ENCODE results near the gene NT5DC3. TPM values are rescaled to one million over a fixed set of nuclear protein-coding genes. Genes with fewer than 3 reads are reported as not detected.

NT5DC3 gene
- total and polyA plus RNA-seq, 4 donors: 1.3 to 9.0 (median 4.4) TPM

DNA sequence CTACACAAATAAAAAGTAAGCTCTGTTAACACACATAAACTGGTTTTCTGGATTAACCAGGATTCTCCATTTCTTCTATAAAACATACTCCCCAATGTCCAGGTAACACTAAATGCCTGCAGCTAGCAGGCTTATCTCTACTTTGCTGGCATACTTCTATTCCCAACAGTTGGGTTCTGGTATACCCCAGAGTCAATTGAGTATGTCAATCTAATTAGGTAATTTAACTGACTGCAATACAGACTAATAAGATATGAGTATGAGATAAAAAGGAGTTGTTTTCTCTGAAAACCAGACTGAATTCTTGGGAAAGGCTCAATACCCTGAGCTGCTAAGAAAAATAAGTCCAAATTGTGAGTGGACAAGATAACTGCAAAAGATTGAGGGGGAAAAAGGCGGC is 9.4 kb upstream of the NT5DC3 start:
- TF ChIP-seq REST (IDR thresholded peaks at IDR 0.05) (no peak), TAF1 (conservative IDR thresholded peaks at IDR 0.05) (no peak), FOXA2 (IDR thresholded peaks at IDR 0.05) (no peak), NR2F2 (IDR thresholded peaks at IDR 0.05) (no peak), EGR1 (IDR thresholded peaks at IDR 0.05; ENCODE audit: low read depth in 2 of 2) (no peak), HNF4G (IDR thresholded peaks at IDR 0.05) (no peak), JUND (IDR thresholded peaks at IDR 0.05) (no peak), RAD21 (IDR thresholded peaks at IDR 0.05) (no peak)
- TF ChIP-seq, protein P1, sequence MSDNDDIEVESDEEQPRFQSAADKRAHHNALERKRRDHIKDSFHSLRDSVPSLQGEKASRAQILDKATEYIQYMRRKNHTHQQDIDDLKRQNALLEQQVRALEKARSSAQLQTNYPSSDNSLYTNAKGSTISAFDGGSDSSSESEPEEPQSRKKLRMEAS (IDR thresholded peaks at IDR 0.05): no peak
- TF ChIP-seq, protein P2, sequence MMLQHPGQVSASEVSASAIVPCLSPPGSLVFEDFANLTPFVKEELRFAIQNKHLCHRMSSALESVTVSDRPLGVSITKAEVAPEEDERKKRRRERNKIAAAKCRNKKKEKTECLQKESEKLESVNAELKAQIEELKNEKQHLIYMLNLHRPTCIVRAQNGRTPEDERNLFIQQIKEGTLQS (IDR thresholded peaks at IDR 0.05): no peak
- TF ChIP-seq, protein P3, sequence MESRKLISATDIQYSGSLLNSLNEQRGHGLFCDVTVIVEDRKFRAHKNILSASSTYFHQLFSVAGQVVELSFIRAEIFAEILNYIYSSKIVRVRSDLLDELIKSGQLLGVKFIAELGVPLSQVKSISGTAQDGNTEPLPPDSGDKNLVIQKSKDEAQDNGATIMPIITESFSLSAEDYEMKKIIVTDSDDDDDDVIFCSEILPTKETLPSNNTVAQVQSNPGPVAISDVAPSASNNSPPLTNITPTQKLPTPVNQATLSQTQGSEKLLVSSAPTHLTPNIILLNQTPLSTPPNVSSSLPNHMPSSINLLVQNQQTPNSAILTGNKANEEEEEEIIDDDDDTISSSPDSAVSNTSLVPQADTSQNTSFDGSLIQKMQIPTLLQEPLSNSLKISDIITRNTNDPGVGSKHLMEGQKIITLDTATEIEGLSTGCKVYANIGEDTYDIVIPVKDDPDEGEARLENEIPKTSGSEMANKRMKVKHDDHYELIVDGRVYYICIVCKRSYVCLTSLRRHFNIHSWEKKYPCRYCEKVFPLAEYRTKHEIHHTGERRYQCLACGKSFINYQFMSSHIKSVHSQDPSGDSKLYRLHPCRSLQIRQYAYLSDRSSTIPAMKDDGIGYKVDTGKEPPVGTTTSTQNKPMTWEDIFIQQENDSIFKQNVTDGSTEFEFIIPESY (IDR thresholded peaks at IDR 0.05): no peak
- WGBS: 99% methylated on average over 1 of the region's 1 CpG

GRCh38 chr12:103848917-103849491 is 8.0 kb upstream of the NT5DC3 start:
- 93% methylated on average over 4 of the region's 4 CpGs for WGBS
- Histone ChIP-seq H3K27ac (ENCODE audit: low read depth in 1 of 2, low read length in 2 of 2) (no peak overlapping the region), H3K36me3 (ENCODE audit: control insufficient read depth in 4 of 4, insufficient read depth in 3 of 4, low read depth in 1 of 4, low read length in 3 of 4) (no peaks in the 10 kb centered on the region), H3K4me3 (ENCODE audit: low read depth in 1 of 3, low read length in 3 of 3) (no peak overlapping the region), H3K27me3 (ENCODE audit: control insufficient read depth in 4 of 4, insufficient read depth in 4 of 4, low read length in 3 of 4) (no peaks in the 10 kb centered on the region), H3K9me3 (ENCODE audit: control insufficient read depth in 4 of 4, low read length in 3 of 4) (no peaks in the 10 kb centered on the region), H3K4me1 (ENCODE audit: control insufficient read depth in 4 of 4, insufficient read depth in 4 of 4, low read length in 3 of 4) (peaks cover 1 to 24% (median 20%) of the 10 kb centered on the region in 4 donors), H3K9ac (ENCODE audit: low read depth in 1 of 2, low read length in 2 of 2) (no peak overlapping the region)
- no peak for DNase-seq (ENCODE audit: low spot score)
- TF ChIP-seq, protein P4, sequence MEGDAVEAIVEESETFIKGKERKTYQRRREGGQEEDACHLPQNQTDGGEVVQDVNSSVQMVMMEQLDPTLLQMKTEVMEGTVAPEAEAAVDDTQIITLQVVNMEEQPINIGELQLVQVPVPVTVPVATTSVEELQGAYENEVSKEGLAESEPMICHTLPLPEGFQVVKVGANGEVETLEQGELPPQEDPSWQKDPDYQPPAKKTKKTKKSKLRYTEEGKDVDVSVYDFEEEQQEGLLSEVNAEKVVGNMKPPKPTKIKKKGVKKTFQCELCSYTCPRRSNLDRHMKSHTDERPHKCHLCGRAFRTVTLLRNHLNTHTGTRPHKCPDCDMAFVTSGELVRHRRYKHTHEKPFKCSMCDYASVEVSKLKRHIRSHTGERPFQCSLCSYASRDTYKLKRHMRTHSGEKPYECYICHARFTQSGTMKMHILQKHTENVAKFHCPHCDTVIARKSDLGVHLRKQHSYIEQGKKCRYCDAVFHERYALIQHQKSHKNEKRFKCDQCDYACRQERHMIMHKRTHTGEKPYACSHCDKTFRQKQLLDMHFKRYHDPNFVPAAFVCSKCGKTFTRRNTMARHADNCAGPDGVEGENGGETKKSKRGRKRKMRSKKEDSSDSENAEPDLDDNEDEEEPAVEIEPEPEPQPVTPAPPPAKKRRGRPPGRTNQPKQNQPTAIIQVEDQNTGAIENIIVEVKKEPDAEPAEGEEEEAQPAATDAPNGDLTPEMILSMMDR (IDR thresholded peaks at IDR 0.05; ENCODE audit: low read depth, low read length, missing input control): no peak
- TF ChIP-seq, protein P2 (IDR thresholded peaks at IDR 0.05): no peak
- TF ChIP-seq, protein P1 (IDR thresholded peaks at IDR 0.05): no peak
- TF ChIP-seq HNF4A (conservative IDR thresholded peaks at IDR 0.05): no peak
- no peak for TF ChIP-seq TAF1 (conservative IDR thresholded peaks at IDR 0.05)
- TF ChIP-seq RXRA (IDR thresholded peaks at IDR 0.05): no peak
- no peak for TF ChIP-seq JUND (IDR thresholded peaks at IDR 0.05)
- no peak for TF ChIP-seq FOXA2 (IDR thresholded peaks at IDR 0.05)
- no peak for TF ChIP-seq EGR1 (IDR thresholded peaks at IDR 0.05; ENCODE audit: low read depth in 2 of 2)
- no peak for TF ChIP-seq RAD21 (IDR thresholded peaks at IDR 0.05)
- TF ChIP-seq, protein P3 (IDR thresholded peaks at IDR 0.05): no peak
- no peak for TF ChIP-seq REST (IDR thresholded peaks at IDR 0.05)
- TF ChIP-seq FOXA1 (IDR thresholded peaks at IDR 0.05): no peak
- TF ChIP-seq SP1 (IDR thresholded peaks at IDR 0.05): no peak

More for the DNA sequence above, 9.4 kb upstream of the NT5DC3 start:
- H3K27ac ChIP-seq (ENCODE audit: low read depth in 1 of 2, low read length in 2 of 2): no peak overlapping the region
- H3K9ac ChIP-seq (ENCODE audit: low read depth in 1 of 2, low read length in 2 of 2): no peak overlapping the region
- peaks cover 1 to 35% (median 28%) of the 10 kb centered on the region in 4 donors for H3K4me1 ChIP-seq (ENCODE audit: control insufficient read depth in 4 of 4, insufficient read depth in 4 of 4, low read length in 3 of 4)
- H3K27me3 ChIP-seq (ENCODE audit: control insufficient read depth in 4 of 4, insufficient read depth in 4 of 4, low read length in 3 of 4): no peaks in the 10 kb centered on the region
- no peaks in the 10 kb centered on the region for H3K9me3 ChIP-seq (ENCODE audit: control insufficient read depth in 4 of 4, low read length in 3 of 4)
- H3K36me3 ChIP-seq (ENCODE audit: control insufficient read depth in 4 of 4, insufficient read depth in 3 of 4, low read depth in 1 of 4, low read length in 3 of 4): no peaks in the 10 kb centered on the region
- H3K4me3 ChIP-seq (ENCODE audit: low read depth in 1 of 3, low read length in 3 of 3): no peak overlapping the region
- no peak for DNase-seq (ENCODE audit: low spot score)
